CD4-positive, alpha-beta T cell (primary cell): ENCODE results near the gene HDAC10. TPM values are rescaled to one million over a fixed set of nuclear protein-coding genes. Genes with fewer than 3 reads are reported as not detected.

Experiments
- ATAC-seq: fragments of 200-7000 bp; cut with Tn5 transposase; one replicate; pipeline ENCODE4 v1.10.0; 2022; ENCODE audit warnings: mild to moderate bottlenecking; ENCODE audit not compliant: poor library complexity
- CTCF ChIA-PET: fragments of 350-600 bp; sonication (Branson Sonifier 250); formaldehyde crosslinking; loops from one replicate; lab custom pipeline; 2021; ENCODE audit warnings: antibody characterized with exemption, inconsistent platforms; lab: Charles Lee
- POLR2A ChIA-PET: fragments of 350-600 bp; sonication (Branson Sonifier 250); formaldehyde crosslinking; loops from one replicate; lab custom pipeline; 2021; ENCODE audit warnings: antibody characterized with exemption, inconsistent platforms; lab: Charles Lee
- DNase-seq, 14 experiments: peaks; one replicate each; pipeline ENCODE4 v3.0.0-alpha.2; 2013 to 2020; ENCODE audit warnings: mixed read lengths in 2 of 14
- H3K27ac ChIP-seq, 2 donors: one replicate each; pipeline versions ENCODE4 v1.5.1 to v1.7.0; 2013; ENCODE audit warnings: low read length in 2 of 2, low read depth in 1 of 2, mild to moderate bottlenecking in 1 of 2
- H3K27me3 ChIP-seq, 2 experiments: 1 replicate in 1 of 2; 2 replicates in 1 of 2; pipeline versions ENCODE4 v1.6.1 to v1.7.0; 2013; ENCODE audit warnings: low read length in 2 of 2, control low read depth in 1 of 2, mild to moderate bottlenecking in 1 of 2, moderate library complexity in 1 of 2; ENCODE audit not compliant: insufficient read depth in 2 of 2, control insufficient read depth in 1 of 2
- H3K36me3 ChIP-seq: one replicate; pipeline ENCODE4 v1.6.1; 2013; ENCODE audit warnings: low read length, control low read depth; ENCODE audit not compliant: insufficient read depth
- H3K4me1 ChIP-seq: one replicate; pipeline ENCODE4 v1.6.1; 2013; ENCODE audit warnings: low read length, control low read depth; ENCODE audit not compliant: insufficient read depth
- H3K4me3 ChIP-seq: one replicate; pipeline ENCODE4 v1.5.1; 2013; ENCODE audit warnings: mild to moderate bottlenecking, low read length, moderate library complexity
- H3K9me3 ChIP-seq, 2 experiments: 1 replicate in 1 of 2; 2 replicates in 1 of 2; pipeline versions ENCODE4 v1.6.1 to v1.7.0; 2013; ENCODE audit warnings: low read length in 2 of 2, mild to moderate bottlenecking in 2 of 2, control low read depth in 1 of 2, moderate library complexity in 1 of 2; ENCODE audit not compliant: control insufficient read depth in 1 of 2, insufficient read depth in 1 of 2
- H3K27ac Mint-ChIP-seq: one replicate; pipeline ENCODE4 v1.8.0; 2020; ENCODE audit warnings: mixed read lengths
- H3K27me3 Mint-ChIP-seq: one replicate; pipeline ENCODE4 v1.8.0; 2021; ENCODE audit warnings: mixed read lengths
- H3K36me3 Mint-ChIP-seq: one replicate; pipeline ENCODE4 v1.8.0; 2021; ENCODE audit warnings: low read depth, mixed read lengths
- H3K4me1 Mint-ChIP-seq: one replicate; pipeline ENCODE4 v1.8.0; 2021; ENCODE audit warnings: low read depth, mixed read lengths
- H3K4me3 Mint-ChIP-seq: one replicate; pipeline ENCODE4 v1.8.0; 2020; ENCODE audit warnings: mild to moderate bottlenecking, mixed read lengths
- H3K9me3 Mint-ChIP-seq: one replicate; pipeline ENCODE4 v1.8.0; 2020; ENCODE audit warnings: mixed read lengths
- intact Hi-C, 2 experiments: fragments of 100-400 bp; cut with DNase I in 1 of 2; cut with micrococcal nuclease in 1 of 2; formaldehyde crosslinking; loops; one replicate each; pipeline versions ENCODE4 v1.15.1 to v1.9.0; 2023 to 2025; cut with DNase I, micrococcal nuclease
- total RNA-seq, 174 experiments: library from RNA in 2 of 174; stranded (reverse) in 2 of 174; gene quantifications; one replicate each; pipeline ENCODE4 v1.2.3 and lab custom pipeline; 2021 to 2026
- TF ChIP-seq, protein P1 (sequence below): fragments of 200-600 bp; IDR thresholded peaks from one replicate; pipeline ENCODE4 v1.8.0; 2022; ENCODE audit warnings: antibody characterized with exemption, mild to moderate bottlenecking

Gene HDAC10
- total RNA-seq, 2 experiments from 2014 or later: 87.3 to 88.7 TPM

DNA sequence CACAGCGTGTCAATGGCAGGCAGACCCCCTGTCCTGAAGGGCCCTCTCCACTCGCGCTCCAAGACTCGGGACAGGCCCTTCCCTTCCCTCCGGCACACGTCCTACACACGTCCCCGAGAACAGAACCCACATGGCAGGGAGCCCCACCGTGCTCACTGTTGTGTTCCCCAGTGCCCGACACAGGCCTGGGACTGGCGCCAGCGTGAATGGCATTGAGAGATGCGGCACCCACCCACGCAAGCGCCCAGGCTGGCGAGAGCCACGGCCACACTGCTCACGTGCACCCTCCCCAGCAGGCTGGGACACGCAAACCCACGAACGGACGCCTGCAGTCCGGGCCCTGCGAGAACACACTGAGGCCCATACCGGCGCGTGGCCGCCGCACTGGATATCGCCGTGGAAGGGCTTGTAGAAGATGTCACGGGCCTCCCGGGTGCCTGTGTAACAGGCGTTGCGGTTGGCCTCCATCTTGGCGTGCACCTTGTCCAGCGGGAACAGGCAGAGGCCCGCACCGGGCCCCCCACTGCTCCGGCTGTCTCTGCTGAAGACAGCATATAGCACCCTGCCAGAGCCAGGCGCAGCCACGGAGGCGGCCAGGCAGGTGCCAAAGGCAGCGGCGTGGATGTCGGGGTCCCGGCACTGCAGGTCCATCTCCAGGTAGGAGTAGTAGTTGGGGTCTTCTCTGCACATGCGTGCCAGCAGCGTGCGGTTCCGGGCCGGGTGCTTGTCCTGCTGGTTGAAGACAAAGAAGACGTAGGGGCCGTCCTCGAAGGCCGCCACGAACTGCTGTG lies 38.3 kb upstream of the HDAC10 start:
- no peaks in the 10 kb centered on the region for H3K9me3 Mint-ChIP-seq
- no peak for ATAC-seq
- peaks cover 24 to 35% of the 10 kb centered on the region in 2 experiments for H3K27me3 ChIP-seq
- peaks cover 0 to 18% of the 10 kb centered on the region in 2 experiments for H3K9me3 ChIP-seq
- no peaks in the 10 kb centered on the region for H3K4me1 Mint-ChIP-seq
- CTCF ChIA-PET: no interaction called here
- POLR2A ChIA-PET: no interaction called here
- H3K27ac Mint-ChIP-seq: no peak overlapping the region
- TF ChIP-seq, protein P1, sequence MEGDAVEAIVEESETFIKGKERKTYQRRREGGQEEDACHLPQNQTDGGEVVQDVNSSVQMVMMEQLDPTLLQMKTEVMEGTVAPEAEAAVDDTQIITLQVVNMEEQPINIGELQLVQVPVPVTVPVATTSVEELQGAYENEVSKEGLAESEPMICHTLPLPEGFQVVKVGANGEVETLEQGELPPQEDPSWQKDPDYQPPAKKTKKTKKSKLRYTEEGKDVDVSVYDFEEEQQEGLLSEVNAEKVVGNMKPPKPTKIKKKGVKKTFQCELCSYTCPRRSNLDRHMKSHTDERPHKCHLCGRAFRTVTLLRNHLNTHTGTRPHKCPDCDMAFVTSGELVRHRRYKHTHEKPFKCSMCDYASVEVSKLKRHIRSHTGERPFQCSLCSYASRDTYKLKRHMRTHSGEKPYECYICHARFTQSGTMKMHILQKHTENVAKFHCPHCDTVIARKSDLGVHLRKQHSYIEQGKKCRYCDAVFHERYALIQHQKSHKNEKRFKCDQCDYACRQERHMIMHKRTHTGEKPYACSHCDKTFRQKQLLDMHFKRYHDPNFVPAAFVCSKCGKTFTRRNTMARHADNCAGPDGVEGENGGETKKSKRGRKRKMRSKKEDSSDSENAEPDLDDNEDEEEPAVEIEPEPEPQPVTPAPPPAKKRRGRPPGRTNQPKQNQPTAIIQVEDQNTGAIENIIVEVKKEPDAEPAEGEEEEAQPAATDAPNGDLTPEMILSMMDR: no peak
- H3K27ac ChIP-seq: no peak overlapping the region
- no peaks in the 10 kb centered on the region for H3K36me3 Mint-ChIP-seq
- peaks cover 19% of the 10 kb centered on the region for H3K27me3 Mint-ChIP-seq
- no peaks in the 10 kb centered on the region for H3K36me3 ChIP-seq
- H3K4me1 ChIP-seq: peaks cover 7% of the 10 kb centered on the region
- no peak overlapping the region for H3K4me3 ChIP-seq
- intact Hi-C loops: no loop called here
- no peak overlapping the region for H3K4me3 Mint-ChIP-seq
- DNase-seq: no peak

DNA sequence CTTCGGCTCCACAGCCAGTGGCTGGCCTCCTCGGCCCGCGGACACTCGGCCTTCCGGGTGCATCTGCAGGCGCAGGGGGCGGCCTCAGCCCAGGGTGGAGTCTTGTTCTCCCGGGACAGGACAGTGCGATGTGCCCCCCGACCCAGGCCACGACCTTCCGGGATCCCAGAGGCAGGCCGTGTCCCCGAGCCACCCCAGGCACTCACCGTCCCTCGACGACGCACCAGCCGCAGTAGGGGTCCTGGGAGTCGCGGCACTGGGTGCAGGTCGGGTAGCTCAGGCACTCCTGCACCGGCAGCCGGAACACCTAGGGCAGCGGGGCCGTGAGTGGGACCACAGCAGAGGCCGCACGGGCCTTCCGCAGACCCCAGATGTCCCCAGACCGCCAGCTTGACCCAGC lies 36.7 kb upstream of the HDAC10 start:
- H3K27ac ChIP-seq: no peak overlapping the region
- H3K4me1 Mint-ChIP-seq: no peaks in the 10 kb centered on the region
- intact Hi-C loops: no loop called here
- no peak for DNase-seq
- no peak overlapping the region for H3K4me3 Mint-ChIP-seq
- ATAC-seq: no peak
- no peaks in the 10 kb centered on the region for H3K9me3 Mint-ChIP-seq
- ChIA-PET POLR2A (no interaction called here), CTCF (no interaction called here)
- peaks cover 4% of the 10 kb centered on the region for H3K4me1 ChIP-seq
- peaks cover 16 to 25% of the 10 kb centered on the region in 2 experiments for H3K27me3 ChIP-seq
- H3K36me3 ChIP-seq: no peaks in the 10 kb centered on the region
- H3K36me3 Mint-ChIP-seq: no peaks in the 10 kb centered on the region
- no peak overlapping the region for H3K4me3 ChIP-seq
- H3K9me3 ChIP-seq: peaks cover 0 to 15% of the 10 kb centered on the region in 2 experiments
- TF ChIP-seq, protein P1: no peak
- H3K27ac Mint-ChIP-seq: no peak overlapping the region
- peaks cover 16% of the 10 kb centered on the region for H3K27me3 Mint-ChIP-seq

DNA sequence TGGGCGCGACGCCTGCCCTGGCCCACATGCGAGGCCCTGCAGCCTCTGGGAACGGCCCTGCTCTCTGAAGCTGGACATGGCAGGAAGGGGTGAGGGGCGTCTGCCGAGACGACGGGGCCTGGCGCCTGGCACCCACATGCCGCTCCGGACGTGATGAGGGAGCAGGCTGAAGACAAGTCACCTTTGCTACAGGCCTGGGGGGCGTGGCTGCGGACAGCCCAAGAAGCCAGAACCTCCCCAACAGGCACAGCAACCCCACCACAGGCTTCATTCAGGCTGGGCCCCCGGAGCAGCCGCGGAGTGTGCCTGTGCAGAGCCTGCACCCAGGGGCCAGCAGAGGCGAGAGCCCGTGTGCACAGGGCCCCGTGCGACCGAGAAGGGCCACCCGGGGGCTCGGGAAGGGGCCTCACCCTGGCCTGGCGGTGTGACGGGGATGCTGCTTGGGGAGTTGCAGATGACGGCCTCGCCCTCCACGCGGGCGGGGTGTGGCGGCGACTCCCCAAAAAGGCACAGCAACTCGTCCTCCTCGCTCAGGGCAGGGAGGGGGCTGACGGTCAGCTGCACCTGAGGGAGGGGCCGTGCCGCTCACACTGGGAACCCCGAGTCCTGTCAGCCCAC lies 35.7 kb upstream of the HDAC10 start:
- TF ChIP-seq, protein P1: no peak
- H3K4me1 Mint-ChIP-seq: no peaks in the 10 kb centered on the region
- H3K36me3 Mint-ChIP-seq: no peaks in the 10 kb centered on the region
- CTCF ChIA-PET: no interaction called here
- POLR2A ChIA-PET: no interaction called here
- no peak overlapping the region for H3K4me3 Mint-ChIP-seq
- H3K27ac ChIP-seq: no peak overlapping the region
- no peak overlapping the region for H3K4me3 ChIP-seq
- H3K9me3 ChIP-seq: peaks cover 0 to 9% of the 10 kb centered on the region in 2 experiments
- H3K4me1 ChIP-seq: no peaks in the 10 kb centered on the region
- no peaks in the 10 kb centered on the region for H3K9me3 Mint-ChIP-seq
- H3K27ac Mint-ChIP-seq: no peak overlapping the region
- DNase-seq (no peak), ATAC-seq (no peak)
- H3K27me3 Mint-ChIP-seq: peaks cover 8% of the 10 kb centered on the region
- peaks cover 11 to 21% of the 10 kb centered on the region in 2 experiments for H3K27me3 ChIP-seq
- intact Hi-C loops: no loop called here
- no peaks in the 10 kb centered on the region for H3K36me3 ChIP-seq
